ENCODE results near the gene TM9SF4. TPM values are rescaled to one million over a fixed set of nuclear protein-coding genes. Genes with fewer than 3 reads are reported as not detected.
A peak's percentile ranks its signal among the peaks of the same experiment; 100 is the strongest.

TM9SF4 gene, protein sequence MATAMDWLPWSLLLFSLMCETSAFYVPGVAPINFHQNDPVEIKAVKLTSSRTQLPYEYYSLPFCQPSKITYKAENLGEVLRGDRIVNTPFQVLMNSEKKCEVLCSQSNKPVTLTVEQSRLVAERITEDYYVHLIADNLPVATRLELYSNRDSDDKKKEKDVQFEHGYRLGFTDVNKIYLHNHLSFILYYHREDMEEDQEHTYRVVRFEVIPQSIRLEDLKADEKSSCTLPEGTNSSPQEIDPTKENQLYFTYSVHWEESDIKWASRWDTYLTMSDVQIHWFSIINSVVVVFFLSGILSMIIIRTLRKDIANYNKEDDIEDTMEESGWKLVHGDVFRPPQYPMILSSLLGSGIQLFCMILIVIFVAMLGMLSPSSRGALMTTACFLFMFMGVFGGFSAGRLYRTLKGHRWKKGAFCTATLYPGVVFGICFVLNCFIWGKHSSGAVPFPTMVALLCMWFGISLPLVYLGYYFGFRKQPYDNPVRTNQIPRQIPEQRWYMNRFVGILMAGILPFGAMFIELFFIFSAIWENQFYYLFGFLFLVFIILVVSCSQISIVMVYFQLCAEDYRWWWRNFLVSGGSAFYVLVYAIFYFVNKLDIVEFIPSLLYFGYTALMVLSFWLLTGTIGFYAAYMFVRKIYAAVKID
- 84.0 TPM for polyA plus RNA-seq (2013, experiment 1 of 2)
- 82.0 TPM for polyA plus RNA-seq (2013, experiment 2 of 2)

DNA sequence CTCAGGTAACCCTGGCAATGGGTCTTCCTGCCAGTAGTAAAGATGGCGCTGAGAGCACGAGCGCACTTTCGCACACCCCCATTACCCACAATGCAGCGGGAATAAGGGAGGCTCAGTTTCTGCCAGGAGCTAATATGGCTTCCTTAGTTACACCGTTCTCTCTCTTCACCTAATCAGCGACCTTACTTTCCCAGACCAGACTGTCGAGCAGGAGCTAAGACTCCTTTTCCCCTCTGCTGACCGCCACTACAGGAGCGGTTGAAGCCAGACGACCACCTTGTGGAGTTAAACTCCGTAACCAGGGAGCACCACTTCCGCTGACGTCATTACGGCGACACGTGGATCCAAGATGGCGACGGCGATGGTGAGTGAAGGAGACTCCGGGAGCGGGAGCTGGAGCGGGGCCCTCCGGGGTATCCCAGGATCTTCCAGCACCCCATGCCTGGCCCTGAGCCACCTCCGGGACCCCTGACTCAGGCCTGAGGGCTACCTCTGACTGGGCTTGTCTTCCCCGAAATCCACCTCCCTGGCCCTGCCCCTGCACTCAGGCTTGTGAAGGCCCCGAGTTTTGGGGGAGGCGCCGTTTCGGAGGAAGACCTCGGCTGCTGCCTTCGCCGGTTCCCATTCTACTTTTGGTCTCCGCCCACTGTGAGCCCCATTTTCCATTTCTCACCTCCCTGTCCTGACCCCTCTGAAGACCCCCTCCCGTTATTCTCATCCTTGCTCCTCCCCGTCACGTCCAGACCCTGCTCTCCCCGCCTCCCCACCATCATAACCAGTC lies at the start of gene TM9SF4:
TM9SF4 (plus strand) TSS at position 323 of the 781 bp plus-strand sequence; CDS start at position 350, 27 bp downstream.
- H3K18ac ChIP-seq (ENCODE audit: low read depth in 1 of 2, low read length in 2 of 2): peak within 1 kb of the TSS; percentile 85 to 95
- H3K4me2 ChIP-seq (ENCODE audit: low read length, poor library complexity, severe bottlenecking): peak within 1 kb of the TSS; percentile 91
- peak within 1 kb of the TSS; percentile 77 to 99 for H3K4me3 ChIP-seq (ENCODE audit: insufficient read depth in 1 of 2, low read depth in 1 of 2, low read length in 2 of 2)
- peaks cover 1 to 5% of the 10 kb centered on the region in 2 experiments for H3K36me3 ChIP-seq (ENCODE audit: control insufficient read depth in 1 of 2, insufficient read depth in 2 of 2, low read depth in 1 of 2, low read length in 2 of 2)
- peak within 1 kb of the TSS; percentile 88 for H3K27ac ChIP-seq (ENCODE audit: low read length, poor library complexity, severe bottlenecking)
- H3K23ac ChIP-seq (ENCODE audit: low read length in 2 of 2): peak within 1 kb of the TSS in 1 of 2 experiments; percentile 57
- peak within 1 kb of the TSS; percentile 97 for H4K91ac ChIP-seq (ENCODE audit: low read length)
- peak within 1 kb of the TSS; percentile 78 for H2BK5ac ChIP-seq (ENCODE audit: low read depth, low read length, poor library complexity, severe bottlenecking)
- H4K8ac ChIP-seq (ENCODE audit: low read length): peak within 1 kb of the TSS; percentile 98
- peak within 1 kb of the TSS; percentile 68 for H2AFZ ChIP-seq (ENCODE audit: low read depth, low read length)
- whole genome bisulfite sequencing: under 1% methylated on average over 38 of the region's 38 CpGs
- H3K4me1 ChIP-seq (ENCODE audit: control insufficient read depth, insufficient read depth, low read depth, low read length): peaks cover 8% of the 10 kb centered on the region
- H2BK12ac ChIP-seq (ENCODE audit: low read length in 2 of 2): peak within 1 kb of the TSS; percentile 59 to 81
- peak within 1 kb of the TSS; percentile 100 for H3K9ac ChIP-seq (ENCODE audit: low read length)
- H3K9me3 ChIP-seq (ENCODE audit: control insufficient read depth, low read length): no peaks in the 10 kb centered on the region
- peak within 1 kb of the TSS; percentile 29 for H2AK5ac ChIP-seq (ENCODE audit: low read length, severe bottlenecking)
- H2BK120ac ChIP-seq (ENCODE audit: low read depth, low read length): peak within 1 kb of the TSS; percentile 89
- H3K79me1 ChIP-seq (replicated peaks; ENCODE audit: low read length, poor library complexity, severe bottlenecking): peaks cover 20% of the 10 kb centered on the region
- H2BK15ac ChIP-seq (ENCODE audit: low read depth, poor library complexity, severe bottlenecking): peak within 1 kb of the TSS; percentile 85
- DNase-seq: peak; percentile 98
- peak within 1 kb of the TSS; percentile 74 to 86 for H3K4ac ChIP-seq (ENCODE audit: low read depth in 1 of 2, low read length in 2 of 2)
- H3K14ac ChIP-seq (ENCODE audit: low read length in 2 of 2): peak within 1 kb of the TSS in 1 of 2 experiments; percentile 88
- peaks cover 0 to 4% of the 10 kb centered on the region in 2 experiments for H3K27me3 ChIP-seq (ENCODE audit: control insufficient read depth in 1 of 2, insufficient read depth in 1 of 2, low read length in 2 of 2)

DNA sequence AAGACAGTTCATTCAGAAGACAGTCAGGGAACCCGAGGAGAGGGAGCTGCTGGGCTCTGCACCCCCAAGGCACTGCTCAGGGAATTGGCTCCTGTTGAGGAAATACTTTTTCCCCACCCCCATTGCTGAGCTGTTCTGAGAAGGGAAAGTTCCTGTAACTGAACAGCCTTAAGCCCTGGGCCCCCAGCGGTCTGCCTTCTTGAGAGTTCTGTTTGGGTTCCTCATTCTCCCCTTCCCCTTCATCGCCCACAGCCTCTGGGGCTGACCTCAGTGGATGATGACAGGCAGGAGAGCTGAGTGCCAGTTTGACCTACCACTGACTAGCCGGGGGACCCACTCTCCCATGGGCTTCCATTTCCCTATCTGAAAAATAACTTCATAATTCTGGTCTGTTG lies 46.7 kb upstream of the TM9SF4 start:
- H3K14ac ChIP-seq (ENCODE audit: low read length in 2 of 2): no peak overlapping the region
- no peak overlapping the region for H2BK120ac ChIP-seq (ENCODE audit: low read depth, low read length)
- no peak overlapping the region for H2BK15ac ChIP-seq (ENCODE audit: low read depth, poor library complexity, severe bottlenecking)
- H3K36me3 ChIP-seq (ENCODE audit: control insufficient read depth in 1 of 2, insufficient read depth in 2 of 2, low read depth in 1 of 2, low read length in 2 of 2): no peaks in the 10 kb centered on the region
- no peak overlapping the region for H2AK5ac ChIP-seq (ENCODE audit: low read length, severe bottlenecking)
- no peaks in the 10 kb centered on the region for H3K79me1 ChIP-seq (replicated peaks; ENCODE audit: low read length, poor library complexity, severe bottlenecking)
- H3K27ac ChIP-seq (ENCODE audit: low read length, poor library complexity, severe bottlenecking): no peak overlapping the region
- H3K4me3 ChIP-seq (ENCODE audit: insufficient read depth in 1 of 2, low read depth in 1 of 2, low read length in 2 of 2): no peak overlapping the region
- no peak overlapping the region for H3K23ac ChIP-seq (ENCODE audit: low read length in 2 of 2)
- H3K27me3 ChIP-seq (ENCODE audit: control insufficient read depth in 1 of 2, insufficient read depth in 1 of 2, low read length in 2 of 2): peaks cover 47 to 70% of the 10 kb centered on the region in 2 experiments
- DNase-seq: no peak
- no peak overlapping the region for H3K9ac ChIP-seq (ENCODE audit: low read length)
- no peak overlapping the region for H3K18ac ChIP-seq (ENCODE audit: low read depth in 1 of 2, low read length in 2 of 2)
- no peak overlapping the region for H2AFZ ChIP-seq (ENCODE audit: low read depth, low read length)
- H3K4me2 ChIP-seq (ENCODE audit: low read length, poor library complexity, severe bottlenecking): no peak overlapping the region
- no peak overlapping the region for H4K8ac ChIP-seq (ENCODE audit: low read length)
- H4K91ac ChIP-seq (ENCODE audit: low read length): no peak overlapping the region
- WGBS: 59% methylated on average over 3 of the region's 4 CpGs
- H2BK12ac ChIP-seq (ENCODE audit: low read length in 2 of 2): no peak overlapping the region
- no peaks in the 10 kb centered on the region for H3K9me3 ChIP-seq (ENCODE audit: control insufficient read depth, low read length)
- no peak overlapping the region for H3K4ac ChIP-seq (ENCODE audit: low read depth in 1 of 2, low read length in 2 of 2)
- peaks cover 3% of the 10 kb centered on the region for H3K4me1 ChIP-seq (ENCODE audit: control insufficient read depth, insufficient read depth, low read depth, low read length)
- H2BK5ac ChIP-seq (ENCODE audit: low read depth, low read length, poor library complexity, severe bottlenecking): no peak overlapping the region

DNA sequence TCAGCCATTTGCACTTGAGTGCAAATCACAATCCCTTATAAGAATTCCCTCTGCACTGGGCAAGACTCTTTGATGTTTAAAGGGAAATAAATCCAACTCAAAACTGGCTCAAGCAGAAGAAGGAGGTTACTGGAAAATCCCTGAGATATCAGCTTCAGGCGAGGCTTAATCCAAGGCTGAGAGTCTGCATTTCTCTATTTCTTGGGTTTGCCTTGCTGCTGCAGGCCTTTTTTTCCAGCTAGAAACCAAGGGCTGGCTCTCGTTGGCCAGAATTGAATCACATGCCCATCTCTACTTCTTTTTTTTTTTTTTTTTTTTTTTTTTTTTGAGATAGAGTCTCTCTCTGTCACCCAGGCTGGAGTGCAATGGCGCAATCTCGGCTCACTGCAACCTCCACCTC lies 45.8 kb upstream of the TM9SF4 start:
- H3K4me3 ChIP-seq (ENCODE audit: insufficient read depth in 1 of 2, low read depth in 1 of 2, low read length in 2 of 2): no peak overlapping the region
- H2BK12ac ChIP-seq (ENCODE audit: low read length in 2 of 2): no peak overlapping the region
- H3K36me3 ChIP-seq (ENCODE audit: control insufficient read depth in 1 of 2, insufficient read depth in 2 of 2, low read depth in 1 of 2, low read length in 2 of 2): no peaks in the 10 kb centered on the region
- no peak overlapping the region for H2BK5ac ChIP-seq (ENCODE audit: low read depth, low read length, poor library complexity, severe bottlenecking)
- no peak overlapping the region for H3K27ac ChIP-seq (ENCODE audit: low read length, poor library complexity, severe bottlenecking)
- no peak overlapping the region for H2BK120ac ChIP-seq (ENCODE audit: low read depth, low read length)
- H2BK15ac ChIP-seq (ENCODE audit: low read depth, poor library complexity, severe bottlenecking): no peak overlapping the region
- H3K9ac ChIP-seq (ENCODE audit: low read length): no peak overlapping the region
- no peaks in the 10 kb centered on the region for H3K9me3 ChIP-seq (ENCODE audit: control insufficient read depth, low read length)
- no peaks in the 10 kb centered on the region for H3K79me1 ChIP-seq (replicated peaks; ENCODE audit: low read length, poor library complexity, severe bottlenecking)
- no peak overlapping the region for H4K8ac ChIP-seq (ENCODE audit: low read length)
- H3K27me3 ChIP-seq (ENCODE audit: control insufficient read depth in 1 of 2, insufficient read depth in 1 of 2, low read length in 2 of 2): peaks cover 39 to 62% of the 10 kb centered on the region in 2 experiments
- no peak overlapping the region for H3K14ac ChIP-seq (ENCODE audit: low read length in 2 of 2)
- H3K4ac ChIP-seq (ENCODE audit: low read depth in 1 of 2, low read length in 2 of 2): no peak overlapping the region
- H4K91ac ChIP-seq (ENCODE audit: low read length): no peak overlapping the region
- WGBS: 50% methylated on average over 1 of the region's 4 CpGs
- no peak overlapping the region for H3K18ac ChIP-seq (ENCODE audit: low read depth in 1 of 2, low read length in 2 of 2)
- H3K4me1 ChIP-seq (ENCODE audit: control insufficient read depth, insufficient read depth, low read depth, low read length): peaks cover 7% of the 10 kb centered on the region
- H2AK5ac ChIP-seq (ENCODE audit: low read length, severe bottlenecking): no peak overlapping the region
- DNase-seq: no peak
- no peak overlapping the region for H2AFZ ChIP-seq (ENCODE audit: low read depth, low read length)
- no peak overlapping the region for H3K23ac ChIP-seq (ENCODE audit: low read length in 2 of 2)
- no peak overlapping the region for H3K4me2 ChIP-seq (ENCODE audit: low read length, poor library complexity, severe bottlenecking)

Data from mesenchymal stem cell (in vitro differentiated cells and primary cell).